IMR-90 (cell line): ENCODE data around the gene EPS15. TPM values are rescaled to one million over a fixed set of nuclear protein-coding genes. Genes with fewer than 3 reads are reported as not detected.

ENCODE experiments used
- ATAC-seq: fragments of 200-7000 bp; cut with Tn5 transposase; 2 replicates; pipeline ENCODE4 v1.9.1; 2020; ENCODE audit warnings: low read depth, mild to moderate bottlenecking, moderate library complexity
- BruUV-seq: library from RNA; stranded (reverse); fragments of 400-500 nt; replicated peaks from 2 replicates; lab custom pipeline; 2021; lab: Mats Ljungman, UMichigan
- CTCF ChIA-PET: fragments of 300-600 bp; formaldehyde crosslinking; extraction: SDS; loops from one replicate; lab custom pipeline; 2021; ENCODE audit warnings: antibody characterized with exemption; lab: Yijun Ruan, JAX
- POLR2A ChIA-PET: fragments of 300-600 bp; sonication (Branson Sonifier 250); formaldehyde crosslinking; loops from one replicate; lab custom pipeline; 2022; ENCODE audit warnings: antibody characterized with exemption; ENCODE audit not compliant: unreplicated experiment; lab: Charles Lee
- DNase-seq: peaks from one replicate; pipeline ENCODE4 v3.0.0; 2013
- H2AFZ ChIP-seq: replicated peaks from 2 replicates; pipeline ENCODE3; 2013; ENCODE audit warnings: low read length, mild to moderate bottlenecking; ENCODE audit not compliant: poor library complexity
- H2AK5ac ChIP-seq: 2 replicates; pipeline ENCODE4 v1.6.1; 2013; ENCODE audit warnings: low read depth, low read length, inconsistent platforms
- H2AK9ac ChIP-seq: replicated peaks from 2 replicates; pipeline ENCODE3; 2013; ENCODE audit warnings: mild to moderate bottlenecking, low read depth, low read length, moderate library complexity; ENCODE audit not compliant: poor library complexity
- H2BK120ac ChIP-seq: 2 replicates; pipeline ENCODE4 v1.6.1; 2013; ENCODE audit warnings: low read depth, low read length, inconsistent platforms
- H2BK15ac ChIP-seq: 3 replicates; pipeline ENCODE4 v1.6.1; 2013; ENCODE audit warnings: low read depth, low read length, inconsistent platforms
- H2BK20ac ChIP-seq: 2 replicates; pipeline ENCODE4 v1.6.1; 2013; ENCODE audit warnings: low read depth, mild to moderate bottlenecking, inconsistent platforms, low read length, moderate library complexity
- H2BK5ac ChIP-seq: 2 replicates; pipeline ENCODE4 v1.6.1; 2013; ENCODE audit warnings: mild to moderate bottlenecking, low read depth, low read length, inconsistent platforms; ENCODE audit not compliant: poor library complexity, severe bottlenecking
- H3K14ac ChIP-seq: replicated peaks from 2 replicates; pipeline ENCODE4 v1.6.1; 2013; ENCODE audit warnings: low read depth, low read length, inconsistent platforms
- H3K18ac ChIP-seq: 2 replicates; pipeline ENCODE4 v1.6.1; 2013; ENCODE audit warnings: low read depth, low read length, control low read depth
- H3K23ac ChIP-seq: 2 replicates; pipeline ENCODE4 v1.6.1; 2013; ENCODE audit warnings: low read depth, low read length, inconsistent platforms
- H3K27ac ChIP-seq: 2 replicates; pipeline ENCODE4 v1.5.1; 2013; ENCODE audit warnings: mild to moderate bottlenecking, control low read depth, low read length; ENCODE audit not compliant: insufficient read depth
- H3K27me3 ChIP-seq: 2 replicates; pipeline ENCODE4 v1.6.1; 2013; ENCODE audit warnings: low read length; ENCODE audit not compliant: control insufficient read depth, insufficient read depth
- H3K36me3 ChIP-seq: 2 replicates; pipeline ENCODE4 v1.6.1; 2013; ENCODE audit warnings: low read length, mixed read lengths; ENCODE audit not compliant: control insufficient read depth, insufficient read depth
- H3K4ac ChIP-seq: 2 replicates; pipeline ENCODE4 v1.6.1; 2013; ENCODE audit warnings: low read depth, low read length, inconsistent platforms
- H3K4me1 ChIP-seq: 2 replicates; pipeline ENCODE4 v1.6.1; 2013; ENCODE audit warnings: low read length, mixed read lengths; ENCODE audit not compliant: control insufficient read depth, insufficient read depth
- H3K4me2 ChIP-seq: 2 replicates; pipeline ENCODE4 v1.6.1; 2013; ENCODE audit warnings: low read depth, mild to moderate bottlenecking, control low read depth, low read length, moderate library complexity
- H3K4me3 ChIP-seq: 2 replicates; pipeline ENCODE4 v1.5.1; 2013; ENCODE audit warnings: low read depth, mild to moderate bottlenecking, control low read depth, low read length, moderate library complexity; ENCODE audit not compliant: insufficient read depth
- H3K56ac ChIP-seq: 2 replicates; pipeline ENCODE4 v1.6.1; 2013; ENCODE audit warnings: low read length, inconsistent platforms; ENCODE audit not compliant: insufficient read depth; ENCODE audit errors: extremely low read depth
- H3K79me1 ChIP-seq, 2 experiments: 2 replicates each; pipeline ENCODE4 v1.6.1; 2013; ENCODE audit warnings: low read length in 2 of 2, inconsistent platforms in 1 of 2, low read depth in 1 of 2
- H3K9ac ChIP-seq: 2 replicates; pipeline ENCODE4 v1.6.1; 2013; ENCODE audit warnings: low read depth, low read length, control low read depth
- H3K9me1 ChIP-seq: 2 replicates; pipeline ENCODE4 v1.6.1; 2013; ENCODE audit warnings: low read length, inconsistent platforms; ENCODE audit not compliant: insufficient read depth
- H3K9me3 ChIP-seq: 2 replicates; pipeline ENCODE4 v1.6.1; 2013; ENCODE audit warnings: low read length; ENCODE audit not compliant: control insufficient read depth, insufficient read depth
- H4K20me1 ChIP-seq: 2 replicates; pipeline ENCODE4 v1.6.1; 2013; ENCODE audit warnings: low read length, inconsistent platforms; ENCODE audit not compliant: insufficient read depth
- H4K5ac ChIP-seq: 2 replicates; pipeline ENCODE4 v1.6.1; 2013; ENCODE audit warnings: mild to moderate bottlenecking, low read depth, low read length, control low read depth
- H4K8ac ChIP-seq, 2 experiments: 2 replicates each; pipeline ENCODE4 v1.6.1; 2013; ENCODE audit warnings: low read depth in 2 of 2, low read length in 2 of 2, control low read depth in 1 of 2, inconsistent platforms in 1 of 2
- H4K91ac ChIP-seq: 2 replicates; pipeline ENCODE4 v1.6.1; 2013; ENCODE audit warnings: low read depth, low read length, inconsistent platforms; ENCODE audit not compliant: insufficient read depth
- BHLHE40 ChIP-seq: fragments of 150-350 bp; IDR thresholded peaks from 2 replicates; pipeline ENCODE4 v1.6.1; 2016; ENCODE audit warnings: mild to moderate bottlenecking, low read depth, low read length
- CEBPB ChIP-seq: IDR thresholded peaks from 2 replicates; pipeline ENCODE4 v1.6.1; 2012; ENCODE audit warnings: low read depth, low read length, improper control_type of control experiment
- FOS ChIP-seq: fragments of 150-350 bp; IDR thresholded peaks from 2 replicates; pipeline ENCODE4 v1.6.1; 2016; ENCODE audit warnings: low read depth, low read length
- MAFK ChIP-seq: IDR thresholded peaks from 2 replicates; pipeline ENCODE4 v1.6.1; 2012; ENCODE audit warnings: low read depth, low read length, improper control_type of control experiment
- RCOR1 ChIP-seq: IDR thresholded peaks from 2 replicates; pipeline ENCODE4 v1.6.1; 2012; ENCODE audit warnings: mild to moderate bottlenecking, low read length, improper control_type of control experiment; ENCODE audit not compliant: insufficient replicate concordance
- RFX5 ChIP-seq: IDR thresholded peaks from 2 replicates; pipeline ENCODE4 v1.8.0; 2012; ENCODE audit warnings: low read depth, mild to moderate bottlenecking, low read length, moderate library complexity
- WGBS, 2 experiments: methylation state at CpG; one replicate each; pipeline versions ENCODE4 v1.1.5 to v1.1.7; 2013; ENCODE audit warnings: missing lambda C conversion rate in 2 of 2; ENCODE audit not compliant: insufficient read length in 1 of 2; ENCODE audit errors: extremely low coverage in 2 of 2; 5-methylcytosine and 5-hydroxymethylcytosine counted together
- dilution Hi-C: fragments of 300-500 bp; cut with HindIII; formaldehyde crosslinking; loops from one replicate; pipeline ENCODE4 v1.14.3; 2018; ENCODE audit warnings: low sequenced_read_pairs; ENCODE audit not compliant: unreplicated experiment
- in situ Hi-C: fragments of 300-500 bp; cut with MboI; formaldehyde crosslinking; loops from 3 replicates; pipeline ENCODE4 v1.14.3; 2019; ENCODE audit warnings: low sequenced_read_pairs, inconsistent platforms, mixed read lengths
- intact Hi-C: fragments of 100-400 bp; cut with micrococcal nuclease; formaldehyde crosslinking; loops from 2 replicates; pipeline ENCODE4 v1.10.0; 2022
- polyA plus RNA-seq, 3 experiments: library from polyadenylated mRNA; depleted of rRNA; stranded (reverse); fragments of >200 nt; gene quantifications; 2 replicates each; pipeline ENCODE4 v1.2.3, GENCODE V29; 2012; ENCODE audit warnings: low replicate concordance in 1 of 3
- total RNA-seq: library from RNA; depleted of rRNA; stranded (reverse); fragments of >200 nt; gene quantifications from 2 replicates; pipeline ENCODE4 v1.2.3, GENCODE V29; 2012
- TF ChIP-seq, protein P1 (sequence below): fragments of 150-350 bp; IDR thresholded peaks from 2 replicates; pipeline ENCODE4 v1.6.1; 2016; ENCODE audit warnings: low read depth, mild to moderate bottlenecking, low read length, moderate library complexity, borderline replicate concordance
- TF ChIP-seq, protein P2 (sequence below): conservative IDR thresholded peaks from 2 replicates; pipeline ENCODE4 v1.5.1; 2012; ENCODE audit warnings: mild to moderate bottlenecking, low read depth, low read length, improper control_type of control experiment

EPS15 gene
- total and polyA plus RNA-seq, 2 of the 4 experiments (the other 2 are of a cell fraction), result 17.6 to 38.0 TPM

DNA sequence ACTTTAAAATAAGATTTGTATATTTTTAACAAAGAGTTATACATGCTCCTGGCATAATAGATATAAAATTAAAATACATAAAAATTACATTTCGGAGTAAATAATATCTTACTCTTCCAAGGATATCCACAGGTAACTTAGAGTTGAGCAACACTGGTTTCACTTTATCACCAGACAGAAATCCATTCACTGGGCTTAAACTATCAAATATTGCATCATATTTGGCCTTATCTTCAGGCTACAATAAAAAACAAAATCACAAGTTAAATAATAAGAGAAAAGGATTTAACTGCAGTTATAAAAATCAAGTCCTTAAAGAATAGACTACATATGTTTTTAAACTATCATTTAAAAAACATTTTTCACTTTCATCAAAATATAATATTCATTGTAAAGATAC, 55.5 kb downstream of the EPS15 start:
- H2BK15ac ChIP-seq, result no peak overlapping the region
- no peak overlapping the region for H4K5ac ChIP-seq
- no peak overlapping the region for H4K8ac ChIP-seq
- WGBS, 2 experiments, result no CpG with 5 or more reads among the region's 1 CpG
- H3K27me3 ChIP-seq, result no peaks in the 10 kb centered on the region
- CTCF ChIA-PET, result interaction anchor here (0.6 kb wide), 1 partner anchor 12 kb away, joined by 11 read pairs; no protein-coding TSS in a partner anchor
- H3K4ac ChIP-seq, result no peak overlapping the region
- no peaks in the 10 kb centered on the region for H3K4me1 ChIP-seq
- H3K9me3 ChIP-seq, result no peaks in the 10 kb centered on the region
- H4K20me1 ChIP-seq, result no peaks in the 10 kb centered on the region
- no peak overlapping the region for H3K4me3 ChIP-seq
- DNase-seq, result no peak
- H3K36me3 ChIP-seq, result peaks cover 12% of the 10 kb centered on the region
- H3K9me1 ChIP-seq, result no peaks in the 10 kb centered on the region
- no peak overlapping the region for H2BK5ac ChIP-seq
- in situ Hi-C loops (no loop called here), intact Hi-C loops (loop anchor here (5.0 kb wide), 1 partner anchor 36 kb away; no protein-coding TSS in a partner anchor), dilution Hi-C loops (no loop called here)
- H3K79me1 ChIP-seq, result peaks cover 2 to 4% of the 10 kb centered on the region in 2 experiments
- no peak overlapping the region for H2BK20ac ChIP-seq
- H2AFZ ChIP-seq, result no peak overlapping the region
- no peak overlapping the region for H3K56ac ChIP-seq
- BruUV-seq, result no TSS peak
- no peak overlapping the region for H2BK120ac ChIP-seq
- POLR2A ChIA-PET, result no interaction called here
- no peak overlapping the region for H2AK5ac ChIP-seq
- TF ChIP-seq RCOR1 (no peak), BHLHE40 (no peak), MAFK (no peak), FOS (no peak), CEBPB (peak; percentile 79), RFX5 (no peak)
- TF ChIP-seq, protein P1, sequence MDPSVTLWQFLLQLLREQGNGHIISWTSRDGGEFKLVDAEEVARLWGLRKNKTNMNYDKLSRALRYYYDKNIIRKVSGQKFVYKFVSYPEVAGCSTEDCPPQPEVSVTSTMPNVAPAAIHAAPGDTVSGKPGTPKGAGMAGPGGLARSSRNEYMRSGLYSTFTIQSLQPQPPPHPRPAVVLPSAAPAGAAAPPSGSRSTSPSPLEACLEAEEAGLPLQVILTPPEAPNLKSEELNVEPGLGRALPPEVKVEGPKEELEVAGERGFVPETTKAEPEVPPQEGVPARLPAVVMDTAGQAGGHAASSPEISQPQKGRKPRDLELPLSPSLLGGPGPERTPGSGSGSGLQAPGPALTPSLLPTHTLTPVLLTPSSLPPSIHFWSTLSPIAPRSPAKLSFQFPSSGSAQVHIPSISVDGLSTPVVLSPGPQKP, result no peak
- TF ChIP-seq, protein P2, sequence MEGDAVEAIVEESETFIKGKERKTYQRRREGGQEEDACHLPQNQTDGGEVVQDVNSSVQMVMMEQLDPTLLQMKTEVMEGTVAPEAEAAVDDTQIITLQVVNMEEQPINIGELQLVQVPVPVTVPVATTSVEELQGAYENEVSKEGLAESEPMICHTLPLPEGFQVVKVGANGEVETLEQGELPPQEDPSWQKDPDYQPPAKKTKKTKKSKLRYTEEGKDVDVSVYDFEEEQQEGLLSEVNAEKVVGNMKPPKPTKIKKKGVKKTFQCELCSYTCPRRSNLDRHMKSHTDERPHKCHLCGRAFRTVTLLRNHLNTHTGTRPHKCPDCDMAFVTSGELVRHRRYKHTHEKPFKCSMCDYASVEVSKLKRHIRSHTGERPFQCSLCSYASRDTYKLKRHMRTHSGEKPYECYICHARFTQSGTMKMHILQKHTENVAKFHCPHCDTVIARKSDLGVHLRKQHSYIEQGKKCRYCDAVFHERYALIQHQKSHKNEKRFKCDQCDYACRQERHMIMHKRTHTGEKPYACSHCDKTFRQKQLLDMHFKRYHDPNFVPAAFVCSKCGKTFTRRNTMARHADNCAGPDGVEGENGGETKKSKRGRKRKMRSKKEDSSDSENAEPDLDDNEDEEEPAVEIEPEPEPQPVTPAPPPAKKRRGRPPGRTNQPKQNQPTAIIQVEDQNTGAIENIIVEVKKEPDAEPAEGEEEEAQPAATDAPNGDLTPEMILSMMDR, result no peak
- no peak overlapping the region for H3K23ac ChIP-seq
- H3K4me2 ChIP-seq, result no peak overlapping the region
- ATAC-seq, result no peak
- H4K91ac ChIP-seq, result no peak overlapping the region
- H3K27ac ChIP-seq, result no peak overlapping the region
- no peak overlapping the region for H2AK9ac ChIP-seq
- H3K14ac ChIP-seq, result no peak overlapping the region
- H3K18ac ChIP-seq, result no peak overlapping the region
- H3K9ac ChIP-seq, result no peak overlapping the region
